ENCODE results near the gene MOXD1.

MOXD1 gene

DNA sequence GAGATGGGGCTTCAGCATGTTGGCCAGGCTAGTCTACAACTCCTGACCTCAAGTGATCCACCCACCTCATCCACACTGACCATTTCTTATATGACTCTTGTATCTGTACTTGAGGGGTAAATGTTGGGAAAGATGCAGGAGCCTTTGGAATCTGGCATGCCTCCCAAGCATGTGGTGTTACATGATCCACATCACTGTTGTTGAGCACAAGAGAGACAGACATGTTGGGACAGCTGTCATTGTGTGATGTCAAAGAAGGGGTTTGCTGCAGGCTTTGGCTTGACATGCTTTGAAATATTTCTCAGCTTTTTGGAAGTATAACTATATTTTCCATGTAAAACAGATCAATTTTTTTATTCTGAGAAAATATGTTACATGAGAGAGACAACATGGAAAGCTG lies 139.9 kb downstream of the MOXD1 start:
- H3K9ac ChIP-seq (ENCODE audit: low read length), result no peak overlapping the region
- no peak overlapping the region for H3K4me3 ChIP-seq (ENCODE audit: low read length)
- no peak overlapping the region for H3K27ac ChIP-seq (ENCODE audit: low read depth, low read length)
- H3K36me3 ChIP-seq (ENCODE audit: control insufficient read depth, insufficient read depth, low read length), result no peaks in the 10 kb centered on the region
- no peaks in the 10 kb centered on the region for H3K27me3 ChIP-seq (ENCODE audit: control insufficient read depth, insufficient read depth, low read length)
- H3K4me1 ChIP-seq (ENCODE audit: control insufficient read depth, insufficient read depth, low read length), result no peaks in the 10 kb centered on the region

DNA sequence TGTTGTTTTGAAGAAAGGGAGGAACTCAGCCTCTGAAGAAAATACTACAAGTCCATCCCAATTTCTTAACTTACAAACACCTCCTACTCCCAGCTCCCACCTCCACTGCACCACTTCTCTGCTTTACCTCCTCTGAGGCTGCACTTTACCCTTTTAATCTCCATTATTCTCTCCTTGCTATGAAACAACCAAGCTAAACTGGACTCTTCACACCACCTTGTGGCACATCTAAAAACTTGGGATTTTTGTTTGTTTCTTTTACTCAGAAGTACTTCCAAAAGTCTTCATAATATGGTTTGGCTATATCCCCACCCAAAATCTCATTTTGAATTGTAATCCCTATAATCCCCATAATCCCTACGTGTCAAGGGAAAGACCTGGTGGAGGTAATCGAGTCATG lies 142.2 kb downstream of the MOXD1 start:
- Histone ChIP-seq H3K4me1 (ENCODE audit: control insufficient read depth, insufficient read depth, low read length) (no peaks in the 10 kb centered on the region), H3K4me3 (ENCODE audit: low read length) (no peak overlapping the region), H3K9ac (ENCODE audit: low read length) (no peak overlapping the region), H3K36me3 (ENCODE audit: control insufficient read depth, insufficient read depth, low read length) (no peaks in the 10 kb centered on the region), H3K27ac (ENCODE audit: low read depth, low read length) (no peak overlapping the region), H3K27me3 (ENCODE audit: control insufficient read depth, insufficient read depth, low read length) (no peaks in the 10 kb centered on the region)

DNA sequence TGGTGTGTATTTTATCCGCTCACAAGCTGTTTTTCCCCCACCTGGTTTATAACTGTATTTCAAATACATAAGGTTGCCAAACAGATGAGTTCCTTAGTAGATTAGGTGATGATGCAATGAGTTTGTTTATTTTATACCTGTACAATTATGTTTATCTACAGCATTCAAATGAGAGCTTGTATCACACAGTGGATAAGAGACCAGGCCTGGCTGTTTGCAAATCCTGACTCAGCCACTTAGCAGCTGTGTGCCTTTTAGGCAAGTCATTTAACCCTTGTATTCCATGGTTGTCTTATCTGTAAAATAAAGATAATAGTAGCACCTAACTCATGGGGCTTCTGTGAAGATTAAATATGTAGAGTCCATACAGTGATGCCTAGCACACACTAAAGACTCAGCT lies 143.7 kb downstream of the MOXD1 start:
- Histone ChIP-seq H3K4me1 (ENCODE audit: control insufficient read depth, insufficient read depth, low read length) (no peaks in the 10 kb centered on the region), H3K27me3 (ENCODE audit: control insufficient read depth, insufficient read depth, low read length) (no peaks in the 10 kb centered on the region), H3K9ac (ENCODE audit: low read length) (no peak overlapping the region), H3K4me3 (ENCODE audit: low read length) (no peak overlapping the region), H3K27ac (ENCODE audit: low read depth, low read length) (no peak overlapping the region), H3K36me3 (ENCODE audit: control insufficient read depth, insufficient read depth, low read length) (no peaks in the 10 kb centered on the region)

DNA sequence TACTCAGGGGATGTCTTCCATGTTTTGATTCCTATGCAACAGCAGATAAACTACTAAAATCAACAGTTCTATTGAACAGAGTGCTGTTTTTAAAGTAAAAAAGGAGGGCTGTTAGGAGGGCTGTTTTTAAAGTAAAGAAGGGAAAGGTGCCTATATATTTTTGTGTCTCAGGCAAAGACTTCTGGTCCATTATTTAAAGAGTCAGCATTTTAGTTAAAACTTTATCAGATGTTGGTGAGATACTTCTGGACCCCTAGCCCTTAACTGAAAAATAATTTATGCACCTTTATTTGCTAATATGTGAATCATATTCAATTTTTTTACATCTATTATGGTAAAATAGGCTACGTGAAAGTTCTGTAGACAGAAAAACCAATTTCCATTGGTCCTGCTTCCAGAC lies 144.8 kb downstream of the MOXD1 start:
- Histone ChIP-seq H3K4me3 (ENCODE audit: low read length) (no peak overlapping the region), H3K27me3 (ENCODE audit: control insufficient read depth, insufficient read depth, low read length) (no peaks in the 10 kb centered on the region)

DNA sequence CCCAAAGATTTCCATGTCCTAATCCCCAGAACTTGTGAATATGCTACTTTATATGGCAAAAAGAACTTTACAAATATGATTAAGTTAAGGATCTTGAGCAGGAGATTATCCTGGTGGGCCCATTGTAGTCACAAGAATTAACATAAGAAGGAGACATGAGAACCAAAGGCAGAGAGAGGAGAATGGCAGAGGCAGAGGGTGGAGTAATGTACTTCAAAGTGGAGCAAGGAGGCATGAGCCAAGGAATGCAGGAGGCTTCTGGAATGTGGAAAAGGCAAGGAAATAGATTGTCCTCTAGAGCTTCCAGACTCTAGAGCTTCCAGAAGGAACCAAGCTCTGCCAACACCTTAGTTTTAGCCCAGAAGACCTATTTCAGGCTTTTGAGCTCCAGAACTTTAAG lies 147.4 kb downstream of the MOXD1 start:
- no peaks in the 10 kb centered on the region for H3K4me1 ChIP-seq (ENCODE audit: control insufficient read depth, insufficient read depth, low read length)
- H3K9ac ChIP-seq (ENCODE audit: low read length), result no peak overlapping the region
- H3K27ac ChIP-seq (ENCODE audit: low read depth, low read length), result no peak overlapping the region
- H3K27me3 ChIP-seq (ENCODE audit: control insufficient read depth, insufficient read depth, low read length), result no peaks in the 10 kb centered on the region
- H3K36me3 ChIP-seq (ENCODE audit: control insufficient read depth, insufficient read depth, low read length), result no peaks in the 10 kb centered on the region
- no peak overlapping the region for H3K4me3 ChIP-seq (ENCODE audit: low read length)

More for the DNA sequence above, 144.8 kb downstream of the MOXD1 start:
- no peaks in the 10 kb centered on the region for H3K4me1 ChIP-seq (ENCODE audit: control insufficient read depth, insufficient read depth, low read length)
- H3K27ac ChIP-seq (ENCODE audit: low read depth, low read length), result no peak overlapping the region
- no peak overlapping the region for H3K9ac ChIP-seq (ENCODE audit: low read length)
- no peaks in the 10 kb centered on the region for H3K36me3 ChIP-seq (ENCODE audit: control insufficient read depth, insufficient read depth, low read length)

DNA sequence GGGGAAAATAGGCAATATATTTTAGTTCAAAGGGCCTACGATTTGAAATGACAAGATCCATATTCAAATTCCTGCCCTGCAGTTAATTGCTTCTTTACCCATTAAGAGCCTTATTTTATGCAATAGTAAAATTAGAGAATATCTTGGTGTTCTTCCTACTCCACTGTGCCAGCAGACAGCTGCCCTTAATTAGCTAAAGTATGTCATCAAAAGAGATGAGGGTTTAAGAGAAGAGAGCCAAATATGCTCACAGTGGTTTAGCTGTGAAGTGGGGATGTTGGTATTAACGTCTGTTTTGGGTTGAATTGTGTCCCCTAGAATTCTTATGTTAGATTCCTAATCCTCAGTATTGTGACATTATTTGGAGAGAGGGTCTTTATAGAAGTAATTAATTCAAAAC lies 148.1 kb downstream of the MOXD1 start:
- no peaks in the 10 kb centered on the region for H3K4me1 ChIP-seq (ENCODE audit: control insufficient read depth, insufficient read depth, low read length)
- H3K36me3 ChIP-seq (ENCODE audit: control insufficient read depth, insufficient read depth, low read length), result no peaks in the 10 kb centered on the region
- H3K27ac ChIP-seq (ENCODE audit: low read depth, low read length), result no peak overlapping the region
- no peak overlapping the region for H3K9ac ChIP-seq (ENCODE audit: low read length)
- H3K27me3 ChIP-seq (ENCODE audit: control insufficient read depth, insufficient read depth, low read length), result no peaks in the 10 kb centered on the region
- no peak overlapping the region for H3K4me3 ChIP-seq (ENCODE audit: low read length)

DNA sequence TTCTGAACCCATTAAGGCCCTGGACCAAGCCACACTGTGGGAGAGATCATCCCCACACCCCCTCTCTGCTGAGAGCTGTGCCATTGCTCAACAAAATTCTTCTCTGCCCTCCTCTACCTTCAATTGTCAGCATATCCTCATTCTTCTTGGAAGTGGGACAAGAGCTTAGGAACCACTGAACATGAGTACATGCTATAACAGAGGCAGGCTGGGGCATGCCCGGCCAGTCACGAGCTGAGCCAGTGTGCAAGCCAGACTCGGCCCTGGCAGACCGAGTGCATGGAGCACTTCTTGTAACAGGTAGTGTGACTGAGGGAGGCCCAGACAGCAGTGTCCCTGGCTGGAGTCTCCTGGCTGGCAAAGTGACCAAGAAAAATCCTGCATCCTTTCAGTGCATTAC lies 149.2 kb downstream of the MOXD1 start:
- no peaks in the 10 kb centered on the region for H3K27me3 ChIP-seq (ENCODE audit: control insufficient read depth, insufficient read depth, low read length)
- H3K27ac ChIP-seq (ENCODE audit: low read depth, low read length), result no peak overlapping the region

DNA sequence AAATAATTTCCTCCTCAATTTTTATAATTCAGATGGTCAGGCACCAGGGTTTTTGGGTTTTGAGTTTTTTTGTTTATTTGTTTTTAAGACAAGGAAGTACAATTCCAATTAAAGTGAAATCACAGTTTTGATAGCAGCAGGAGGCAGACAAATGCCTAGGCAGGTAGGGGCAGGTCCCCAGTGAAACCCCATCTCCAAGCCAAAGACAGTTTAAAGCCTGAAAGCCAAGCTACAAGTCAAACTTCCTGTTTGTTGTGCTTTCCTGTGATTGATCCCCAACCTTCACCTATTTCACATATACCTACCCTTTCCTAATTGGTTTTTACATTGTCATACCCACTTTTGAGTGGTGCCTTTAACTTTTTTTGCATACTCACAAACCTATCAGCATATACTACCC lies 149.6 kb downstream of the MOXD1 start:
- H3K36me3 ChIP-seq (ENCODE audit: control insufficient read depth, insufficient read depth, low read length), result no peaks in the 10 kb centered on the region
- no peak overlapping the region for H3K4me3 ChIP-seq (ENCODE audit: low read length)
- no peaks in the 10 kb centered on the region for H3K4me1 ChIP-seq (ENCODE audit: control insufficient read depth, insufficient read depth, low read length)
- no peak overlapping the region for H3K9ac ChIP-seq (ENCODE audit: low read length)
- no peaks in the 10 kb centered on the region for H3K27me3 ChIP-seq (ENCODE audit: control insufficient read depth, insufficient read depth, low read length)
- H3K27ac ChIP-seq (ENCODE audit: low read depth, low read length), result no peak overlapping the region

More for the DNA sequence above, 149.2 kb downstream of the MOXD1 start:
- Histone ChIP-seq H3K4me1 (ENCODE audit: control insufficient read depth, insufficient read depth, low read length) (no peaks in the 10 kb centered on the region), H3K9ac (ENCODE audit: low read length) (no peak overlapping the region), H3K36me3 (ENCODE audit: control insufficient read depth, insufficient read depth, low read length) (no peaks in the 10 kb centered on the region), H3K4me3 (ENCODE audit: low read length) (no peak overlapping the region)

DNA sequence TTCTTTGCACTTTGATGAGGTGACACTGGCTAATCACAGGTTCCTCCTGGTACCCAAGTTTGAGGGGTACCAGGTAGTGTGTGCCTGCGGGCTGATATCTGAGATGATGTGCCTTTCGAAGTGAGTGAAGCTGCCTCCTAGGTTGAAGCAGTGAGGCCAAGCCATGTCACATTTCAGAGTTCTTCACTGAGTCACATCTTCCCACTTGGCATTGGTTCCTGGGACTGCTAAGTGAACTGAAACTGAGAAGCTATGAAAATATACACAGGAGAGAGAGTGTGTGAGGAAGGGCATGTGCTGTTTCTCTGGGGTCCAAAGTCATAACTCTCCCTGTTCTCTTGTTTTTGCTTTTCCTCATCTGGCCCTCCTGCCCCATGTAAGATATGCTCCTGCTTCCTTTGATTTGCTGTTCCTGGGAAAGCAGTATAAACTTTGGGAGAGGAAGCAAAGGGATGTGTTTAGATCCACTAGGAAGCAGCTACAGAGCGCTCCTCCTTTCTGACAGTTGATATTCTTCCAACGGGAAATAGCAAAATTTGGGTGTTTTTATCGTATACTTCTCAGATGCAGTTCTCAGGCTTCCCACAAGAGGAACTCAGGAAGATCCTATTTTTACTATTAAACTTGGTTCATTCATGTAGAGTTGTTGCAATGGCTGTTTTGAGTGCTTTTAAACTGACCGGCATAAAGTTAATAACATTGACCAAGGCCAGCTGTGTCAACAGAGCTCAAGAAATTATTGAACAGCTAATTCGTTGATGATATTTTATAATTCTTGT lies 153.7 kb downstream of the MOXD1 start:
- Histone ChIP-seq H3K4me3 (ENCODE audit: low read length) (no peak overlapping the region), H3K36me3 (ENCODE audit: control insufficient read depth, insufficient read depth, low read length) (no peaks in the 10 kb centered on the region), H3K27me3 (ENCODE audit: control insufficient read depth, insufficient read depth, low read length) (no peaks in the 10 kb centered on the region), H3K4me1 (ENCODE audit: control insufficient read depth, insufficient read depth, low read length) (no peaks in the 10 kb centered on the region), H3K9ac (ENCODE audit: low read length) (no peak overlapping the region), H3K27ac (ENCODE audit: low read depth, low read length) (no peak overlapping the region)

DNA sequence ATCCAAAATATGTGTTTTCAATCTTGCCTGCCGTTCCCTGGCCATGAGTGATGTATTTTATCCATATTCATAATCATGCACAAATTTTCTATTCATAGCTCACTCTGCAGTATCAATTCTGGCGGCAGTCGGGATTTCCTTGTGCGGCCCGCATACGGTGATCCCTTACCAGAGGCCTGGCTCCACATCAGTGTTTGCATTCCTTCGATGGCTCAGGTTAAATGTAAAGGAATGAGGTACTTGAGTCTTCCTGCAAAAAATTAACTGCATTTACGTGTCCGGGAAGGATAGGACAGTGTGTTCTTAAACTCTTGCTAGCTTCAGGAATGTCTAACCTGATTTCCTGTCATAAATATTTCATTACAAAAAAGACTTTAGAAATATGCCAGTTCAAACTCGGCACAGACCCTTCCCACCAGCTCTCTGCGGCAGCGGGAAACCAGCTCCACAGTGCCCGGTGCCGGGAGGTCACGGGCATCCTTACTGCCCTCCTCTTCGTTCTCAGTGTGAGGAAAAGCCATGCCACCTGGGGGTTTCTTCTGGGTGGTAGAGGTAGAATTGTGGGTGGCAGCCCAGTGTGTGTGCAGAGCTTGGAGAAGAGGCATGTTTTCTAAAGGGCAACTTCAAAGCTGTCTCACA lies 154.5 kb downstream of the MOXD1 start:
- Histone ChIP-seq H3K4me3 (ENCODE audit: low read length) (no peak overlapping the region), H3K27ac (ENCODE audit: low read depth, low read length) (no peak overlapping the region), H3K27me3 (ENCODE audit: control insufficient read depth, insufficient read depth, low read length) (no peaks in the 10 kb centered on the region), H3K36me3 (ENCODE audit: control insufficient read depth, insufficient read depth, low read length) (no peaks in the 10 kb centered on the region), H3K4me1 (ENCODE audit: control insufficient read depth, insufficient read depth, low read length) (no peaks in the 10 kb centered on the region), H3K9ac (ENCODE audit: low read length) (no peak overlapping the region)

DNA sequence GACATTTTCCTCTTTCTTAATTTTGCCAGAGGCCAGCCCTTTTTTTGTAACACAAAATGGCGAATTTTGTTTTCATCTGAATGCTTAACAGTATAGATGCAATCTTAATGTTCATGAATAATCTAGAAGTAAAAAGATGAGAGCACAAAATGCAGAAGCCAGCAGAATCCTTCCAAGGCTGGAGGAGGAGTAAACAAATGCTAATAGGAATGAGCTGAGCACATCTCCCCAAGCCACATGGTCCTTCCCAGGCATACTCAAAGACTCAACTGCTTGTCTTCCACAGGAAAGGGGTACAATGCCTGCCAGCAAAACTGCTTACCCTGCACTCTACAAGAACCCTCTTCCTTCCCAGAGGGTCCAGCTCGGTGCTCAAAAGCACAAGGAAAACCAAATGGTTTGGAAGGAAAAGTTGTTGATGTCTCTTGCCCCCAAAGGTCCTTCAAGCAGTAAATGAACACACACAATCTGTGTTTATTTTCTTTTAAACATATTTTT lies 155.1 kb downstream of the MOXD1 start:
- no peaks in the 10 kb centered on the region for H3K4me1 ChIP-seq (ENCODE audit: control insufficient read depth, insufficient read depth, low read length)
- H3K36me3 ChIP-seq (ENCODE audit: control insufficient read depth, insufficient read depth, low read length), result no peaks in the 10 kb centered on the region

More for the DNA sequence above, 155.1 kb downstream of the MOXD1 start:
- Histone ChIP-seq H3K27me3 (ENCODE audit: control insufficient read depth, insufficient read depth, low read length) (no peaks in the 10 kb centered on the region), H3K9ac (ENCODE audit: low read length) (no peak overlapping the region), H3K27ac (ENCODE audit: low read depth, low read length) (no peak overlapping the region), H3K4me3 (ENCODE audit: low read length) (no peak overlapping the region)

Data from rectal smooth muscle tissue (tissue), 1 donor.